GM19467 (cell line): ENCODE data around the gene GPR132.
A peak's percentile ranks its signal among the peaks of the same experiment; 100 is the strongest.
"Not testable (repeated sequence)": the region's sequence is repeated elsewhere in the genome, so short reads cannot be mapped to it uniquely, and the experiment has no call there.

Experiments used
- ATAC-seq: cut with Tn5 transposase; IDR thresholded peaks from one replicate; pipeline ENCODE4 v1.9.1; 2021; ENCODE audit warnings: mild to moderate bottlenecking, moderate library complexity; ENCODE audit not compliant: unreplicated experiment

The GPR132 gene, protein sequence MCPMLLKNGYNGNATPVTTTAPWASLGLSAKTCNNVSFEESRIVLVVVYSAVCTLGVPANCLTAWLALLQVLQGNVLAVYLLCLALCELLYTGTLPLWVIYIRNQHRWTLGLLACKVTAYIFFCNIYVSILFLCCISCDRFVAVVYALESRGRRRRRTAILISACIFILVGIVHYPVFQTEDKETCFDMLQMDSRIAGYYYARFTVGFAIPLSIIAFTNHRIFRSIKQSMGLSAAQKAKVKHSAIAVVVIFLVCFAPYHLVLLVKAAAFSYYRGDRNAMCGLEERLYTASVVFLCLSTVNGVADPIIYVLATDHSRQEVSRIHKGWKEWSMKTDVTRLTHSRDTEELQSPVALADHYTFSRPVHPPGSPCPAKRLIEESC

DNA sequence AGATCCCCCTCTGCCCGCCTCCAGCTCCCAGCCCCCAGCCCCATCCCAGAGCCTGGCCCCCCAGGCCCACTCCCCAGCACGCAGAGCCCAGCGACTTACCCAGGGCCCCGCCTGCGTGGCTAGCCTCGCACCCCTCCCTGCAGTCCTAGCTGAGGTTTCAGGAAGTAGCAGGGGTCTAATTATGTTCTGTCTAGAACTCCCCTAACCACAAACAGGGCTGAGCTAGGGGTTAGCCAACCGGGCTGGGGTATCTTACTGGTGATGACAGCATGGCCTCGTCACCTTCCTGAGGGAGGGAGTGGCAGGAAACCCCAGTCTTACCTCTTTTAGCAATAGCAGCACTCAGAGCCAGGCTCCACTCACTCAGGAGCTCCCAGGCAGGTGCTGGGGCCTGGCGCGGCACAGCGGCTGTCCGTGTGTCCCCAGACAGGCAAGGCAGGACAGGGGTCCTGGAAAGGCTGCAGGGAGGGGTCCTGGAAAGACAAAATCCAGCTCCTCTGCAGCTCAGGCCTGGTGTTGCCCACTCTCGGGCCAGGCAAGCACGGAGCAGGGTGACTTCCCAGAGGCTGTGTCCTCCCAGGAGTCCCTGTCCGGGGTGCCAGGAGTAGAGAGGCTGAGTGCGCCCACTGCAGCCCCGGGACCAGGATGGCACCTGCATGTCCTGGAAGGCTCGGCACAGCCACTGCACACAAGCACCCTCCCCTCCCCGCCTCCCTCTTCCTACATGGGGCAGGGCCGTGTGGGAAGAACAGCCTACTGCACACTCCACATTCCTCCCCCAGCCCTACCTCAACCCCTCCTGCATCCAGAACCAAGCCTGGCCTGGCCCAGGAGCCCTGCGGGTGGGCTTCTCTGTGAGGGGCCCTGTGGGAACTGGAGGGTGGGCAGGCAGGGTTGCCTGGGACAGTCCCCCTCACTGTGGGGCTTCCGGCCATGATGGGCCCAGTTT, at the start of gene GPR132:
Gene GPR132, minus strand, starts transcription at position 151 of the 949 bp plus-strand sequence. CDS start 10,010 bp downstream, outside the sequence.
- peak; percentile 40 for ATAC-seq

DNA sequence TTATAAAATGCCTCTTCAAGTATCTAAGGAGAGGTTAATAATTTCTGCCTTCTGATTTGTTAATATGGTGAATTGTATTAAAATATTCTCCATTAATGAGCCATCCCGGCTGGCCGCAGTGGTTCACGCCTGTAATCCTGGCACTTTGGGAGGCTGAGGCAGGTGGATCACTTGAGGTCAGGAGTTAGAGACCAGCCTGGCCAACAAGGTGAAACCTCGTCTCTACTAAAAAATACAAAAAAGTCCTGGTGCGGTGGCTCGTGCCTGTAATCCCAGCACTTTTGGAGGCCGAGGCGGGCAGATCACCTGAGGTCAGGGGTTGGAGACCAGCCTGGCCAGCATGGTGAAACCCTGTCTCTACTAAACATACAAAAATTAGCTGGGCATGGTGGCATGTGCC, 44.0 kb upstream of the GPR132 start:
- not testable (repeated sequence) for ATAC-seq

DNA sequence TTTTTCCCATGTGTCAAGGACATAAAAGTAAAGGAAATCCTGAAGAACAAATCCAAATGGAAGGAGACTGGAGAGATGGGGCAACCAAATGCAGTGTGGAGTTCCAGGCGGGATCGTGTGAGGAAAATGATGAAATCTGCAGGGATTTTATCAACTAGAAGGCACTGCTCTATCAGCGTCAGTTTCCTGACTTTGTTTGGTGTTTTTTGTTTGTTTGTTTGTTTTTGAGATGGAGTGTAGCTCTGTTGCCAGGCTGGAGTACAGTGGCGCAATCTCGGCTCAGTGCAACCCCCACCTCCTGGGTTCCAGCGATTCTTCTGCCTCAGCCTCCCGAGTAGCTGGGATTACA, 43.3 kb upstream of the GPR132 start:
- no peak for ATAC-seq

DNA sequence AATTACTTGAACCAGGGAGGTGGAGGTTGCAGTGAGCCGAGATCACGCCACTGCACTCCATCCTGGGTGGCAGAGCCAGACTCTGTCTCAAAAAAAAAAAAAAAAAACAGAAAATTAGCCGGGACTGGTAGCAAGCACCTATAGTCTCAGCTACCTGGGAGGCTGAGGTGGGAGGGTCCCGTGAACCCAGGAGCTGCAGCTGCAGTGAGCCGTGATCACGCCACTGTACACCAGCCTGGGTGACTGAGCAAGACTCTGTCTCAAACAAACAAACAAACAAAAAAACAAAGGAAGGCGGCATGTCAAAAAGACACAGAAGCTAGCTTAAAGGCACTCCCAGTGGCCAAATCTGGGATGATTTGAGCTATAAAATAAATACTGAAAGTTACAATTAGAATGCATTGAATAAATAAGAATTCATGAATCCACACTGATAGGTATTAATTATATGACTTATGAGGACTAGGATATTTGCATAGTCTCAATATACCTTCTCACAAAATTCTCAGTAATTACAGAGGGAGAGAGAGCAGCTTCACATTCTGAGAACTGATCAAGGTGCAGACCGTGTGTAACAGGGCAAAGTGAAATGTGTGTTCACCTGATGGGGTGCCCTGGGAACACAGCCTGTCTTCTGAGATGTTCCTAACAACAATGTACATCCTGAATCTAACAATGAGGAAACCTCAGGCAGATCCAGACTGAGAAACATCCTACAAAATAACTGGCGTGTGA, 42.7 kb upstream of the GPR132 start:
- no peak for ATAC-seq

DNA sequence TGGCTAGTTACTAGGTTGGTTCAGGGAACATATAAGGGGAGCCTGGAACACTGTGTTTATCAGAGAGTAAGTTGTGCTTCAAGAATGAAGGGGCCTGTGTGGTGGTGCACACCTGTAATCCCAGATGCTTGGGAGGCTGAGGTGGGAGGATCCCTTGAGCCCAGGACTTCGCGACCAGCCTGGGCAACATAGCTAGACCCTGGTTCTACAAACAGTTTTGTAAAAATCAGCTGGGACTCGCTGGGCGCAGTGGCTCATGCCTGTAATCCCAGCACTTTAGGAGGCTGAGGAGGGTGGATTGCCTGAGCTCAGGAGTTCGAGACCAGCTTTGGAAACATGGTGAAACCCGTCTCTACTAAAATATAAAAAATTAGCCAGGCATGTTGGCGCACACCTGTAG, 42.1 kb upstream of the GPR132 start:
- ATAC-seq, result no peak

DNA sequence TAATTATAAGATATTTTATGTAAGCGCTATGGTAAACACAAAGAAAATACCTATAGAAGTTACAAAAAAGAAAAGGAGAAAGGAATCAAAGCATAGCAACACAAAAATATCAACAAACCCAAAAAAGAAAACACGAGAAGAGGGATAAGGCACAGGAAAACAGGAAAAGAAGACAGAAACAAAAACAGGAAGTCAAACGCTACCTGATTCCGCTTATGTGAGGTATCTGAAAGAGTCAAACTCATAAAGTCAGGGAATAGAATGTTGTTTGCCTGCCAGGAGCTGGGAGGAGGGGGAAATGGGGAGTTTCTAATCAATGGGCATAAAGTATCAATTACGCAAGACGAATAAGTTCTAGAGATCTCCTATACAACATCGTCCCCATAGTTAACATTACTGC, 39.9 kb upstream of the GPR132 start:
- no peak for ATAC-seq

DNA sequence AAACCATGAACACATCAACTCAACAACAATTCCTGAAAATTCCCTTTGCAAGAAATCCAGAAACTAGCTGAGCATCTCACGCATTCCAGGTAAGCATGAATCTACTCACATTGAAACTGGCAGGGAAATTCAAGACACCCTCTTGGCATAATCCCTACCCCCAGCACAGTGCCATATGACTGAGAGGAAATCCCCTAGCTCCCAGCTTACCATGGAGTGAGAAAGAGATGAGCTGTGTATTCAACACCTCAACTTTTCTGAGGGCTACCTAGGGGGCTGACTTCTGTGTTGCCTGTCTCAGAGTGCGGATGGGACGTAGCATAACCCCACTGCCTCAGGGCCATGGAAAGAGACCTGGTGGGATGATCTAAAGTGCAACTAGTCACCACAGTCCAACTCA, 37.7 kb upstream of the GPR132 start:
- ATAC-seq, result no peak

DNA sequence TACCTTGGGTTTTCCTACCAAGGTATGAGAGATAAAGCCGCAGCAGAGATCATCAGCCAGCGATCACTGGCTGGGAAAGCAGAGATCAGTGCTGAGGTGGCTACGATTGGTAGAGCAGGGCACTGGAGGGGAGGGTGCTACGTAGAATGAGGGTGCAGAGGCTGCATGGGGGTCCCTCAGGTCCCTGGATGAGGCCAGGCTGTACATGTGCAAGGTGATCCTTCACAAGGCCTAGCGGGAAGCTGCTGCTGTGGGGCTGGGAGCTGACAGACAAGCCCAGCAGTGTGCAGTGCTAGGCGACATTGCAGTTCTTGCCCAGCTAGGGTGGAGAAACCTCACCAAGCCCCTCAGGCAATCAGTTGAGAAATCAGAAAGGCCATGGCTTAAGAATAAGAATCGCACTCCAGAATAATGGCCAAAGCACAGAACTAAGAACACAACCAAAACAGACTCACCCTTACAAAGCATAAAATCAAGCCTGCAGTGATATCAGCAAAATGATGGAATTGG, 37.2 kb upstream of the GPR132 start:
- ATAC-seq, result no peak

DNA sequence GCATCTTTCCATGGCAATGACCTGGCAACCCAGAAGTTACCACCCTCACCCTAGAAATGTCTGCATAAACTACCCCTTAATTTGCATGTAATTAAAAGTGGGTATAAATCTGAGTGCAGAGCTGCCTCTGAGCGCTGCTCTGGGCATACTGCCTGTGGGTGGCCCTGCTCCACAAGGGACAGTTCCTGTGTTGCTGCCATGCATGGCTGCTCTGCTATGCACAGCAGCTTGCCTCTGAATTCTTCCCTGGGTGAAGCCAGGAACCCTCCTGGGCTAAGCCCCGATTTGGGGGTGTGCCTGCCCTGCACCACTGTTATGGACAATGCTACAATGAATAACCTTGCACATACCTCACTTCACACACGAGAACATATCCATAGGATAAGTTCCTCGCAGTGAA, 35.7 kb upstream of the GPR132 start:
- ATAC-seq, result no peak

DNA sequence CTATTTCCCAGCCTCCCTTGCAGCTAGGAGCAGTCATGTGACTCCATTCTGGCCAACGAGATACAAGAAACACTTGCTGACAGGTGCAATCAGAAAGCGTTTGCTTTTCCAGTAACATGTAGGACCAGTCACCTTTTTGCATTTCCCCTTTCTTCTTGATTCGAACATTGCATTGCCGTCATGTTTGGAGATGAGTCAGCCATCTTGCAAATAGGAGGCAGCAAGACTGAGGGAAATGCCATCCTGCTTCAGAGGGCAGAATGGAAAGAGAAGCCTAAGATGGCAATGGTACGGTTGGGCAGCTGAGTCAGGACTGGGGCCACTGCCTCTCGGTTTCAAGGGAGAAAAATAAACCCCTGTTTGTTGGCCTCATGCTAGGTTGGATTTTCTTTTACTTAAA, 34.5 kb upstream of the GPR132 start:
- ATAC-seq, result no peak

DNA sequence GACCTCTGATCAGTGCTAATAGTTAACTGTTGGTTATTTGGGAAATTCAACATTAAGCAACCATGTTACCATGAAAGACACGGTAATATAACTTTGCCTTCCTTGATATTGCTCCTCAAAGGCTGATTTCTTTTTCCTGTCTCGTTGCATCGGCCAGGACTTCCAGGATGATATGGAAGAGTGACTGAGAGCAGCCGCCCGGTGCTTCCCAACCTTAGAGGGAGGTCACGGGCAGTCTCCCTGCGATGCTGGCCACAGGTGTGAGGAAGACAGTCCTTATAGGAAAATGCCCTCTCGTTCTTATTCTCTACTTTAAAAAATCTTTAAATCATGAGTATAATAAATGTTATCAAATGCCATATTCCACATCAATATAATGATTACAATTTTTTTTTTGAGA, 33.1 kb upstream of the GPR132 start:
- no peak for ATAC-seq

DNA sequence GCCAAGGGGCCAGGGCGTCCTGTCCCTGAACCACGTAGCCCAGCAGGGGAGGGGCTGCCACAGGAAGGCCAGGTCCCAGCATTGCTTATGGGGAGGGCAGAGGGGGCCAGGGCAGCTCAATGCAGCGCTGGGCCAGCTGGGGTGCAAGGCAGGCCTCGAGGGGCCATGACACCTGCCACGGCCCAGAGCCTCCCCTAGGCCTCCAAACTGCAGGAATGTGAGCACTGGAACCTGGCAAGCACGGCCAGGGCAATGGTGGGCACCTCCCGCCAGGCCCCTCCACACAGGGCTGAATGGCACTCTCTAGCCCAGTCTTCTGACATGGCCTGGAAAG, 32.5 kb upstream of the GPR132 start:
- ATAC-seq, result no peak

DNA sequence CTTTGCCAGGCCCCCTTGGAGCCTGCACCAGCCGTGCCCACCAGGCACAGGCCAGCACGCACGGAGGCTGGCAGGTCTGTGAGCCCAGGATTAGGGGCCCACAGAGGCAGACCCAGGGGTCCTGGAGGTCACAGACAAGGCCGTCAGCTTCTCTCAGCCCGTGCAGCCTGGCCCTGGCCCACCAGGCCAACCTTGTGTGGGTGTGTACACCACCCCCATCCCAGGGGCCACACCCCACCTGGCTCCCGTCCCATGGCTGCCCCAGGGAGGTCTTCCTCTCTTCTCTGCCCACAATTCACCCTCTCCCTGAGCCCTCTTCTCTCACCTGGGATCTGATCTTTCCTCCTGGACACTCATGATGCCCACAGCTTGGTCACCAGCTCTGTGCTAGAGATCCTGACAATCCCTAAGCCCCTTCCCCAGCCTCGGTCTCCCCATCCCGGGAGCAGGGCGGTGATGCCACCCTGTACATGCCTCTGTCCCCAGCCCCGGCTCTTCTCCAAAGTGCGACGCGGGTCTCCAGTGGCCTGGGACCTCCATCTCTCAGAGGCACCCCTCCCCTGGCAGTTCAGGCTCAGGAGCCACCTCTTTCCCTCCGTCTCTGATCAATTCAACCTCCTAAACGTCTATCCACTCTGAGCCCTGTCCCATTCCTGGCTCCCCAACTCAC, 31.1 kb upstream of the GPR132 start:
- ATAC-seq, result no peak

DNA sequence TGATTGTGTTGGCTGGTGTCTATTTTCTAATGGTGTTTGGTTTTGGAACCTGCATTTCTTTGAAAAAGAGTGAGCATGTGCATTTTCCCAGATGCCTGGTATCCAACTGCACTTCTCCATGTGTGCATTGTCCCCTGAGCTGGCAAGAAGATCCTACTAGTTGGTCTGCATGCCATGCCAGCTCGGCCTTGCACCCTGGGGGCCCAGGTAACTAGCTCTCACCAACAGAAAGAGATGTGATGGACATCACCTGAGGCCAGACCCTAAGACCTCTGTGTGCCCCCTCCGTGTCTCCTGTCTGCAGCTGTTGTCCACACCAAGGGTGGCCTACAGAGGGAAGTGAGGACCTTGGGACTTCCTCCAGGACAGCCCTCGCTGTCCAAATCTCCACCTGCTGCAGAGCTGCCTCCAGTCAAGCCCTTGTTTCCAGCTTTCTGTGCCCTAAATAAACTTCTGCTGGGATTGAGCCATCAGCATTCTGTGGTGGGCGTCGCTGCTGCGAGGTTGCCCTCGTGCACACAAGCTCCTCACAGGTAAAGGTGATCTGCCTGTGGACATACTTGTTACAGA, 30.1 kb upstream of the GPR132 start:
- no peak for ATAC-seq

DNA sequence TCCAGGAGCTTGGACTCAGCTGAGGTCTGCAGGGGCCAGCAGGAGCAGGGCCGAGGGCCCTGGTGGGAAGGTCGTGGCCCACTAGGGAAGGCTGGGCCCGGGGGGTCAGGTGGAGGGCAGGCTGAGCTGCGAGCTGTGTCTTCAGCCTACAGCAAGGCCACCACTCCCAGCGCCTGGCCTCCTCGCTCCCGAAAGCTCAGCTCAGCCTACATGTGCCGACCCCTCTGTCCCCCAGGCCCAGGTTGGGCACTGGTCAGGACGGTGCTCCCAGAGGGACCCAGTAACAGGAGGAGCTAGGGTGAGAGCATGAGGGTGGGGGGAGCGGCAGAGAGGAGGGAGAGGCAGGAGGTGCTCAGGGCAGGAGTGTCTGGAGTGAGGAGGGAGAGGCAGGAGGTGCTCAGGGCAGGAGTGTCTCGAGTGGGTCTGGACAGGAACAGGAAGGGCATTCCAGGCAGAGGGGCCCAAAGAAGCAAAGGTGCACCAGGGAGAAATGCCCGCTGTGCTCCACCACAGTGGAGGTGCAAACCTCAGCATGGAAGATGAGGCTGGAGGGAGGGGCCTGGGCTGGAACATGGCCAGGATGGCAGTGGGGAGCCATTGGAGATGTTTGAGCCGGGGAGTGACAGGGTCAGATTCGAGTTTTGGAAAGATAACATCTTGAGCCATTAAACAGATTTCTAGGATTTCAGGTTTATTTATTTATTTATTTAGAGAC, 29.1 kb upstream of the GPR132 start:
- no peak for ATAC-seq

DNA sequence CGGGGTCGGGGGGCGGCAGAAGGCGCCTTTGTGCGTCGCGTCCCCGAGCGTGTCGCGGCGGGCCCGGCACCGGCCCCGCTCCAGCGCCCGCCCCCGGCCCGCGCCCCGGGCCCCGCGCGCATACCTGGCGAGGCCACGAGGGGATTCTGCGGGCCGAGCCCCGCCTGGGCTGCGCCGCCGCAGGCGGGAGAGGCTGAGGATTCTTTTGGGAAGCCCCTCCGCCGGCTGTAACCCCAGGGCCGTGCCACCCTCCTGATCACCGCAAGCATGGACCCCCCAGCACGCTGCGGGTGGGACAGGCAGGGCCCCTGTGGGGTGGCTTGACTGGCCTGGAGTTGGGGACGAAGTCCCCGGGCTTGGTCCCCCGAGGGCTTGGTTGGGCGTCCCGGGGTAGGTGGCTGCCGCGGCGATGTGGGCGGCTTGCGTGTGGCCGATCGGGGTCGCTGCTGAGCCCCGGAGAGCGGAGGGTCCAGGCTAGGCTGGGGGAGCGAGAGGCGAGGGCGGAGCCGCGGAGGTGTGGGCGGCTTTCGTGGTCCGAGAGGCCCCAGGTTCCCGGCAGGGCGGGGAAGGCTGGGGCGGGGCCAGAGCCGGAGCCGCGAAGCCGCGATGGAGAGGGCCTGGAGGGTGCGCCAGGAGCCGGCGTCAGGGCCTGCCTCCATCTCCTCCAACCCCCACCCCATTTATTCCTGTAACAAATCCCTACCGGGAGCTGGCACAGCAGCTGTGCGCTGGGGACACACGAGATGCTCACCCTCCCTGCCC, 28.4 kb upstream of the GPR132 start:
- no peak for ATAC-seq

DNA sequence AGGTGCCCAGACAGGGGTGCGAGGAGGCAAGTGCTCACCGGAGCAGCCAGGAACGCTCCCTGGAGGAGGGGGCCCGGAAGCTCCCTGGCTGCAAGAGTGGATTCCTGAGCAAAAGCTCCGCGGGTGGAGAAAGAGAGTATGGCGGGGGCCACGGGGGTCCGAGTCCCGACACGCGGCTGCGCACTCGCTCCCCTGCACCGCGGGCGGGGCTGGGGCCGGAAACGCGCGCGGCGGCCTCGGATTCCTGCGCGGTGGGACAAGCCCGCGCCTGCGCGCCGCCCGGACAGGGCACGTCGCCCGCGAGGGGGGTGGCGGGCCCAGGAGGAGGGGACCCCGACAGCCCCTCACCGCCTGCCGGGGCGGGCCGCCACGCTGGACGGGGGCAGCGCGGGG, 27.8 kb upstream of the GPR132 start:
- ATAC-seq, result no peak

DNA sequence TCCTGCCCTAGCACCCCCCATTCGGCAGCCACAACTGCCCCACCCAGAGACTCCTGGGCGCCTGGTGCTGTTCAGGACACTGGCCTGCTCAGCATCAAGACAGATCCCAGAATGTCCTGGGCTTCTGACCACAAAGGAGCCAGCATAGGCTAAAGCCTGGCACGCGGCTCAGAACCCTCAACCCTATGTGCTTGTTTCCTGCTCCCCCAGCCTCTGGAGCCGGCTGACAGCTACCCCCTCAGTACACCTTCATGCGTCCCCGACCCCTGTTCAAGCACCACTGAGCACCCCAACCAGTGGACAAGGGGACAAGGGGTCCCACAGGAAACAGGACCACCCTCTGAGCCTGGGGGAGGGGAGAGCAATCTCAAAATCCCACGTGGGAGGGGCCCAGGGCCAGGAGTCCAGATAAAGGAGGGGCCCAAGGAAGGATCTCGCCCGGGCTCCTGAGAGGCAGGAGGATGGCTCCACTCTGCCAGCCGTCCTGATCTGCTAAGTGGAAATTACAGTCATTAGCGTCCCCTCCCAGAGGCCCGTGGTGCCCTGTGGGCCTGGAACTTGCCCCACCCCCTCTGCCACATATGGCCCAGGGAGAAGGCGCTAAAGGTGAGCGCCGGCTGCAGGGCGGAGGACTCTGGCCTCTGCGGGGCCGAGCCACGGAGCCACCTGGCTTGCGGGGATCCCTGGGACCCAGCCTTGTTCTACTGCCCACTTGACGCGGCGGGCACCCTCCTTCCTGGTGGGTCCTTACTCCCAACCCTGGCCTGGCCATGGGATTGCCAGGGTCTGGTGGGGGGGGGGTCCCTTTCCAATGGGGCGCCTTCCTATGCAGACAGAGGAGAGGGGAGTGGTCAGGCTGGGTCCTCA, 27.2 kb upstream of the GPR132 start:
- no peak for ATAC-seq
